CD1c-positive myeloid dendritic cell (primary cell): ENCODE results near the gene SNX9.

Source experiments
- DNase-seq: peaks from one replicate; pipeline ENCODE4 v3.0.0-alpha.2; 2016; ENCODE audit errors: extremely low spot score

SNX9 gene

DNA sequence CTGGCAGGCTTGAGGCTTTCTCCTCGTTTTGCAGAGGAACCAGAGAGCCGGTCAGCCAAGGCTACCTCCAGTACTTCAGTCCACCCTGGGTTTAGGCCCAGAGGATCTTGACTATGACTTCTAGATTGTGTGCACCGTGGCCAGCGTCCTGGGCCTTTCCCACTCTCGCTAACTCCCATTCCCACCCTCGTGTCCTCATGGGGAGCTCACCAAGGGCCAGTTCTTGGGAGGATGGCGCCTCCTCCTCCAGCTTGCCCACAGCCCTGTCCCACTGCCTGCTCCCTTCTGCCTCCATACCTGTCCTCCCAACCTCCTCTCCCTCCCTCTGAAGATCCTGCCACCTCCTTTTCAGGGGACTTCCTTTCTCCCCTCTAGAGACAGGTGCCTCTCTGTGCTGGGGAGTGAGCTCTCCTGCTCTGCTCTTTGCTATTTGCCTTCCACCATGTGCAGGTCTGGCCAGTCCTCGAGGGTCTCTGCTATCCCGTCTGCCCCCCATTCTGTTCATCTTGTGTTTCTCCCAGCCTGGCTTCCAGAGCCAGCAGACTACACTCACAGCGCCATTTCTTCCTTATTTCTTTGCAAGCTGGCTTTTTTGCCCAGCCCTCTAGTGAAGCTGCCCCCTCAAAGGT is 154.2 kb downstream of the SNX9 start:
- DNase-seq: no peak

DNA sequence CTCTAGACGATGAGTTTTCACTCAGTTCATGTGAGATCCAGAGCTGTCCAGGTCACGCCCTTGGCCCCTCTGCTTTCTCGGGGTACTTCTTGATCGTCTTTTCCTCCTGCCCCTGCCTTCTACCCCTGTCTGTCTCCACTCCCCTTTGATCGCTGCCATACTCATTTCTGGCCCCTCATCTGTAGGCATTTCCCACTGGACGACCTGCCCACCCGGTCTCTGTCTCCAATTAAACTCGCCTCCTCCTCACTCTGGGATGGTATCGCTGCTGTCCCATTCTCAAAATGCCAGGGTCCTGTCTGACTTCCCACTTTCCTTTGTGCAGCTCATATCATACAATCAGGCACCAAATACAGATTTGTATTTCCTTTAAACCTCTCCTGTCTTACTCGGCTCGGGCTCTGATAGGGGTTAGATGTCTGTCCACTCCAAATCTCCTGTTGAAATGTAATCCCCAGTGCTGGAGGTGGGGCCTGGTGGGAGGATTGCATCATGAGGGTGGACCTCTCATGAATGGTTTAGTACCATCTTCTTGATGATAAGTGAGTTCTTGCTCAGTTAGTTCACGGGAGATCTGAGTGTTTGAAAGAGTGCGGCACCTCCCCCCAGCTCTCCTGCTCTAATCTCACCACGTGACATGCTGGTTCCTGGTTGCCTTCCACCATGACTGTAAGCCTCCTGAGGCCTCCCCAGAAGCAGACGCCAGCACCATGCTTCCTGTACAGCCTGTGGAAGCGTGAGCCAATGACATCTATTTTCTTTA is 155.2 kb downstream of the SNX9 start:
- no peak for DNase-seq

DNA sequence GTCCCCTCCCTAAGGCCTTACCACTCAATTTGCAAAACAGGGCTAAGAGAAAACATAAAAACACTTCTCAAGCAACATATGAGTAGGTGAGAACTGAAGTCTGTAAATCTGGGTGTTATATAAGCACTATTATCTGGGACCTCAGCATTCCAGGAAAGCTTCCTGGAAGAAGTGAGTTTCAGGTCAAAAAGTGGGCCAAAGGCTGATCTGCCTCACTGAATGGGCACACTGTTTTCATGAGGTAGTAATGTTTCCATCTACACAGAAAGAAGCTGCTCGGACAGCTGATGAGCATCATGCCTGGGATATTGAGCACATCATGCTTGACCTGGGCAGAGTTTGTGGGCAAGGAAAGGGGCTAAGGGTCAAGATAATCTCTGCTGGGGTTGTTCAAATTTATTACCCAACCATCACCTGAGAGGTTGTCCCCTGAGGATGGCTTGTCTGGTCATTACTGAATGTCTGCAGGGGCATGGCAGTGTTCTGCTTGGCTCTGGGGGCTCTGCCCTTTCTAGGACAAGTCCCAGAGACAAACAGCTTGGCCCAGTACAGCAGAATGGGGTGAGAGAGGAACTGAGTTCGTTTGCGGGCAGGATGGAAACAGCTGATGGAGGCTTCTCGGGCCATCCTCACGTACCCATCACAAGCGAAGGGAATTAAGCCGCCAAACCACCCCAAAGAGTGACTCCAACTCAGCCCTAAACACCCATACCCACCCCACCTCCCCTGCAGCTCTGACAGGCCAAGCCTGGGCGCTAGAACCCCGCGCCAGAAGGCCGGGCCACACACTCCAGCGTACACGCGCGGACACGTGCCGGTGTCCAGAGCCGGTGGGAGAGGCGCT is 157.5 kb downstream of the SNX9 start:
- DNase-seq: no peak

DNA sequence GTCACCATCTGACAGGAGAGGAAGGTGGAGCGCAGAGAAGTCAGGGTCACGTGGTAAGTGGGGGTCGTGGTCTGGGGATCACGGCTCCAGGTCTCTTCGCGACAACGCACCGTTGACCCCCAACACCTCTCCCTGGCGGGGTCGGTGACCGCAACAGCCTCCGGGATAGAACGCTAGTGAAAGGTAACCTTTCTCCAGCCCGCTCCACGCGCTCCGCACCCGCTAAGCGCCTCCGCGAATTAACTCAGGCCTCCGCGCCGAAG is 158.0 kb downstream of the SNX9 start:
- DNase-seq: no peak

DNA sequence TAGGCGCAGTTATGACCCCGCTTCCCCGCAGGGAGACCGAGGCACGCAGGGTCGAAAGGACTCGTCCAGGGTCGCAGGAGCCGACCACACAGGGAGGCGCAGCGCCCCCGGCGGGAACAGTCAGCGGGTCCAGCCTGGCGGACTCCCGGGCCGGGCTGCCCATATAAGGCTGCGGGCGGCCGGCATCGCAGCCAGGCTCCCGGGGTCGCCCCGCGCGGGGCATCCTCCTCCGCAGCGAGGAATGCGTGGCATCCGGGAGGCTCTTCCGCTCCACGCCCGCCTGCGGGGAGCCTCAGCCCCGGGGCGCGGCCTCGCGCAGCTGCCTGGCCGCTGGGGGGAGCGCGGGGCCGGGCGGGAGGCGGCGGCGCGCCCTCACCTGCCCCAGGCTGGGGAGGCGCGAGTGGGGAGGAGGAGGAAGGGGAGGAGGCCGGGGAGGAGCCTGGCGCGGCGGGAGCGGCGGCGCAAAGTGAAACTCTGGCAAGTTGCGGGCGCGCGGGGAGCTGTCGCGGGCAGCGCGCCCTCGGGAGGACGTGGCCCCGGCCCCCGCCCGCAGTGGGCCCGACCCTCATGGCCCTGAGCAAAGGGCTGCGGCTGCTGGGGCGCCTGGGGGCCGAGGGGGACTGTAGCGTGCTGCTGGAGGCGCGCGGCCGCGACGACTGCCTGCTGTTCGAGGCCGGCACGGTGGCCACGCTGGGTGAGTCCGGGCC is 158.5 kb downstream of the SNX9 start, which contains the start of gene SYNJ2:
Gene SYNJ2, plus strand, starts transcription at position 469 of the 707 bp plus-strand sequence. Its CDS starts 99 bp downstream, at position 568.
- DNase-seq: peak; percentile 78

DNA sequence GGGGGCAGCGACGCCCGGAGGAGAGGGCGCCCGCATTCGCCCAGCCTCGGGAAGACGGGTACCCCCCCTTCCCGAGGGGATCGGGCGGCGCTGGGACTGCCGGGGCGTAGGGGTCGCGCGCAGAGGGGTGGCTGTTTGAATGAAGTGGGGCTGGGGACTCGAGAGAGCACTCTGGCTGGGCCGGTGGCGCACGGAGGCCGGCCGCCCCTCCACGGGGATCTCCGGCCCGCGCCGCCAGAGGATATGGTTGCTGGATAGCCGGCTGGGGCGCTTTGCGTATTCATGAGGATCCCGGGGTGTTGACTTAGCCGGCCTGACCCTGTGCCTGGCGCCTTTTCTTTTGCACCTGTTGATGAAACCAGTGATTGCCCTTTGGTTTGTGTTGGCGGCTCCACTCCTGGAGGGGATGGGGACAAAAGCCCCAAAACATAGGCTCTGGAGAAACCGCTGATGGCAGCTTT is 159.1 kb downstream of the SNX9 start:
- no peak for DNase-seq

DNA sequence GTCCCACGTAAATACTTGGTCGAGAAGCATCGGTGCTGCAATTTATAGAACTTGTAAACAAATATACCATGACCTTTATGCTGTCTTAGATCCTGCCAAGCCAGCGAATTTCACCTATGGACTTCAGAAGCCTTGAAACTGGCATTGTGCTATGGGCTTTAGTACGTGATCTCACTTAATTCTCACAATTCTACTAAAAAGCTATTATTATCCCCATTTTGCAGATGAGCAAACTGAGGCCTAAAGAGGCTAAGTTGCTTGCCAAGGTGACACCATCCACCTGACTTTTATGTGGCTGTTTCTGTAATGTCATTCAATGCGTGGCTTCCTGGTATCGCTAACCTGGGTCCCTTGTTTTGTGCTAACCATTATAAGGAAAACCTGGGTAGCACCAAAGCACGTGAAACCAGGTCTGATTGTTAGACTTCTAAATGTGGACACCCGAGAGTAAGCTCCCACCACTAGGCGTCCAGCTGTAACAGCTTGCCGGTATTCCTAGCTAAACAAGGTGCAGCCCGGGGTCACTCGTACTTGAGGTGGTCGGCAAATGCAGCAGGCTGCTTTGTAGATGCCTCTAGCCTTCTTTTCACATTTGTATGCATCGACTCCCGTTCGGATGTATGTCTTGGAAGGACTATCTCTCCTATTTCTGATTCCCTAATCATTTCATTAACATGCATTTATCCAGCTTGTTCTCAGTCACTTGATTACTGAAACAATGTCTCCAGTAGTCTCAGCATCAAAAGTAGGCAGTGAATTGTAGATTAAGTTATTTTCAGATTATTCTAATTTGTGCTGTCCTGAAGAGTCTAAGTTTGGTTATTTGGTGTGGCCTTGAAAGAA is 159.7 kb downstream of the SNX9 start:
- no peak for DNase-seq

DNA sequence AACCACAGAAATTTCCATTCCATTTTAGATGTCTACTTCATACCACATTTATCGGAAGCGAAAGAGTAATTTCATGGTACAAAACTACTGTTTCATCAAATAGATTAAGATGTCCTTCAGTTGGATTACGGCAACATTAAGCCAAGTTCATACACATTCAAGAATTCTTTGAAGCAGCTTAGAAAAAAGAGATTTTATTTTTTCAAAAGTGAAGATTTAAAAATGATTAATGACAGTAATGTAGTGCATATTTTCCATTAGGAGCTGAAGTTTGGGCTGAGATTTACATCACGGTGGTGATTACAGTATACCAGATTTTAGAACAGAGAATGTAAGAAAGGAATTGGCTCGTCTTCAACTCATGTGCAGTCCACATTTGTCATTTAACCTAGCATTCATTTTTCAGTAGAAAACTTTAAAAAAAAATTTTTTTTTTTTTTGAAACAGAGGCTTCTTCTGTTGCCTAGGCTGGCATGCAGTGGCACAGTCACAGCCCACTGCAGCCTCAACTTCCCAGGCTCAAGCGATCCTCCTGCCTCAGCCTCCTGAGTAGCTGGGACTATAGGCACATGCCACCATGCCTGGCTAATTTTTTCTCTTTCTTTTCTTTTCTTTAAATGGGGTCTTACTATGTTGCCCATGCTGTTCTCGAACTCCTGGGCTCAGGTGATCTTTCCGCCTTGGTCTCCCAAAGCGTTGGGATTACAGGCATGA is 160.5 kb downstream of the SNX9 start:
- DNase-seq: no peak

DNA sequence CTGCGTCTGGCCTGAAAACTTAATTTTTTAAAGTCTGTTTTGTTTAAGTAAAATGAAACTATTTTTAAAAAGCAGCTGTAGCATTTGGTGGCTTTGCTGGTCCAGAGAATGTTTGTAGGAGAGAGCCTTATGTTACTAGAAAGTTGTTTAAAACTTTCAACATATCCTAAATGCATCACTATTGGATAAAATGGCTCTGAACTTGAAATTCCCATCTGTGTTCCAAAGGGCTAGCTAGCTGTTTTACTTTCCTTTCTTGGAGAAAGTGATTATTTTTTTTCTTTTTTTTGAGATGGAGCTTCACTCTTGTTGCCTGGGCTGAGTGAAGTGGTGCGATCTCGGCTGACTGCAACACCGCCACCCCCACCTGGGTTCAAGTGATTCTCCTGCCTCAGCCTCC is 161.1 kb downstream of the SNX9 start:
- no peak for DNase-seq

DNA sequence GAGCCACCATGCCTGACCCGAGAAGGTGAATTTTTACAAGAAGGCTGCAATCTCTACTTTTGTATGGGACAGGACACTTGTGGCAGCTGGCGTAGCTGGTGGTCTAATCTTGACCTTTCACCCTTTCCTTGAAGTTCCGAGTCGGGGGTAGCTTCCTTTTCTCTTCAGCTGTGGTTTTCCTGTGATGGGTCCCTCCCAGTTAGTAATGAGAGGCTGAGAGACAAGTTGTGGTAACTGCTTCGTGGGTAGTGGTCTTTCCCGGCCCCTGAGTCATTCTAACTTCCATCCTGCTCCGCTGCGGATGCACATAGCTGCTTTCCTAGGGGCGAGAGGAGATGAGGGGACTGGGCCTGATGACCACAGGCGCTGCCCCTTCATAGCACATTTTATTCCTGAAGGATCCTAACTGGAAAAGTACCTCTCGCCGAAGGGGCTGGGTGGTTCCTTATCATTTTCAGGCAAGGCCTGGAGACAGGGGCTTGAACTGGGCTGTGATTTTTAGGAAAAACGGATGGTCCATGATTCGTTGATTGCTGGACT is 161.7 kb downstream of the SNX9 start:
- peak; percentile 33 for DNase-seq

DNA sequence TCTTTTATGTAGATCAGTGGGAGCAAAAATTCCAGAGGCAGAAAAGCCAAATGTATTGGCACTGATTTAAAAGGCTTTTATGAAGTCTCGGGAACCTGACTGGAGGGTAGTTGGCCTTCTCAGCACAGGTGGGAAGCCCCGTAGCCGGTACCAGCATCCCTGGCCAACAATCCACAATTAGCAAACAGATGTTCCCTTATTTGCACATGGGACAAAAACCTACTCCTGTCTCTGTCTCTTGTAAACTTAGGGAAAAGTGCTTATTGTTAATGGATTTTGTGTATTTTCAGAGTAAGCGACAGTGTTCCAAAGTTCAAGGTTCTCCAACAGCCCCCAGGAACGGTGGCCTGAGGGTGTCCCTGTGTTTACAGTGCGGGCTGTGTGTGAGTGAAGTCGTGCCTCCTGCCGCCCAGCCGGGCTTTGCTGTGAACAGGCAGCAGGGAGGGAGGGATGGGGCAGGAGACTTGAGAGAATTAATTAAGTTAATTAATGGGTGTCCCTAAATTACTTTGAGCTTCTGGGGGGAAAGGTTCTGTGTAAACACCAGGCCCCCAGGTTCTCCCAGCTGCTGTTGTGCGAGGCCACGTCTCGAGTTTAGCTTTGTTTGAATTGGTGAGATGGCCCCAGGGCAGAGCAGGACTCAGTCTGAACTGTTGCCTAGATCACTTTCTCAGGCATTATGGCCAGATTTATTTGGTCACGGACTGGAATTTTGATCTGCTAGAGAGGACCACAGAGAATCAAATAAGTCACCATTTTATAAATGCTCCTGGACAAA is 162.5 kb downstream of the SNX9 start:
- DNase-seq: no peak

DNA sequence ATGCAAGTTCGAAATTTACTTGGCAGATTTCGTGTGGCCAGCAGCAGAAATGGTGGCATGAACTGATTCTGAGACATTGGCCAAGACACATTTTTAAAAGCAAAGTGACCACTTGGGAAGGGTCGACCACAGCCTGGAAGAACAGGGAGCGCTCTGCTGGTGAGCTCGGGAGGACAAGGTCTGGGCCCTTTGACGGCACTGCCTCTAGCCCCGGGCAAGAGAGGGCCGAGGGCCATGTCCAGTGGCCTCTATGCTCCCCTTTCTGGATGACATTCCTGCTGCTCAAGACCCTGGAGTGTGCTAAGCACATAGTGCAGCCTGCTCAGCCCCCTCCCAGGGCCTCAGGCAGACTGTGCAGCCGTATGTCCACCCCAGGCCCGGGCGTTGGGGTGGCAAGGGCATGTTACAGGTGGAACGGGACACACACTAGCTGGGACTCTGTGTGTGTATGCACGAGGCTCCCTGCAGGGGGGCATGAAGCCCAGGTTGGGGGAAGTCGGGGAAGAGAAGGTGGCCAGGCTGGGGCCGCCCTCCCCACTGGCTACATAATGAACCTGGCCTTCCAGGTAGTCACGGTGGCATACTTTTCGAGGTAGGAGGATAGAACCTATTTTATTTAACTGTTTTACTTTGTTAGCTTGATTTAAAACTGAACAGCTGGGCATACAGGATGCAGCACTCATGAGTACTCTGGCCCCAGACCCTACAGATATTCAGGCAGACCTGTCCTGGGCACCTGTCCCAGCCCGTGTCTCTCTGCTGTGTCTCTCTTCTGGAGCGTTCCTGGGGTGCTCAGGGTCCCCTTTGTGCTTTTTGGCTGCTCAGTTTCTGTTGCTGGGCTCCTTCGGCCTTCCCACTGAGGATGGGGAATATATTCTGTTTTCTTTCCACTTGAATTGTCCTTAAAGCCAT is 165.0 kb downstream of the SNX9 start:
- no peak for DNase-seq

DNA sequence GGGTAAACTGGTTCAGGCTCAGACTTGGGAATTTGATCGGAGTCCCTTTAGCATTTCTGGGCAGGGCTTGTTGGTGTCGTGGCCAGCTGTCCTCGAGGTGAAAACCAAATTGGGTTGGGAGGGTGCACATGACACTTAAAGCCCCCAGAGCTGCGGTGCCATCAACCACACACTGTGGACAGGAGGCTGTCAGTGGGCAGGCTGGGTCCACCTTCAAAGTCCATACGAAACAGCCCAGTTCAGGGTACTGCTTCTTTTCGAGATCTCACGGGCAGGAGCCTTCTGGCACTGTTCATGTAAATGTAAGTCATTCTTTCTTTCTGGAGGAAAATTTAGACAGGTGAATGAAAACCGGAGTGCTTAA is 165.6 kb downstream of the SNX9 start:
- no peak for DNase-seq

DNA sequence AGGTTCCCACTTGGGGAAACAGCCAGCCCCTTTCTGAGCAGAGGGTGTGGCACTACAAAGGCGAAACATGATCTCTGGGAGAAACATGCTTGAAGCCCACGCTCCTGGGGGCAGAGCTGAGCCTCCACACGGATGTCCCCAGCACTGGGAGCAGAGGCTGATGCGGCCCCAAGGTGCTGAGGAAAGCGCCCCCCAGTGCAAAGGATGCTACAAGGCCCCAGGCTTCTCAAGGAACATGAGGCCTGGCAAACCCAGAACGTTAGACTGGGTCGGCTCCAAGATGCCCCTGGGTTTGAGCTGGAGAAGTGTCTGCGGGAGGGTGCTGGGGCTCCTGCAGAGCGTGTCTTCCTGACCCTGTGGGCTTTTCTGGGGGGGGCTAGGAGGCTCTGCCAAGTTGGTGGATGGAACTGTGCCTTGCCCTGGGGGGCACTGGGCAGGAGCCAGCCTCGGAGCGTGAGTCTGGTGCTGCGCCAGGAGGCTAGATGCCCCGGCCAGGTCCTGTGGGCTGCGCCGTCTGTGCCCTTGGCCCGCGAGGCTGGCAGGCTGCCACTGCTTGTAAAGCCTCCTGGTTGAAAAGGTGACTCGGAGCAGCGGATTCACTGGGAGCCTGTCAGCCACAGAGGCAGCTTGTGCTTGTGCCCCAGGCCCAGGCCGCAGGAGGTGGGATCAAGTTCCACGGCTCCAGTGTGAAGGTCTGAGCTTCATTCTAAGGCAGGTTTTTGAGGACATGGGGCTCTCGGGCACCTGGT is 166.7 kb downstream of the SNX9 start:
- no peak for DNase-seq

DNA sequence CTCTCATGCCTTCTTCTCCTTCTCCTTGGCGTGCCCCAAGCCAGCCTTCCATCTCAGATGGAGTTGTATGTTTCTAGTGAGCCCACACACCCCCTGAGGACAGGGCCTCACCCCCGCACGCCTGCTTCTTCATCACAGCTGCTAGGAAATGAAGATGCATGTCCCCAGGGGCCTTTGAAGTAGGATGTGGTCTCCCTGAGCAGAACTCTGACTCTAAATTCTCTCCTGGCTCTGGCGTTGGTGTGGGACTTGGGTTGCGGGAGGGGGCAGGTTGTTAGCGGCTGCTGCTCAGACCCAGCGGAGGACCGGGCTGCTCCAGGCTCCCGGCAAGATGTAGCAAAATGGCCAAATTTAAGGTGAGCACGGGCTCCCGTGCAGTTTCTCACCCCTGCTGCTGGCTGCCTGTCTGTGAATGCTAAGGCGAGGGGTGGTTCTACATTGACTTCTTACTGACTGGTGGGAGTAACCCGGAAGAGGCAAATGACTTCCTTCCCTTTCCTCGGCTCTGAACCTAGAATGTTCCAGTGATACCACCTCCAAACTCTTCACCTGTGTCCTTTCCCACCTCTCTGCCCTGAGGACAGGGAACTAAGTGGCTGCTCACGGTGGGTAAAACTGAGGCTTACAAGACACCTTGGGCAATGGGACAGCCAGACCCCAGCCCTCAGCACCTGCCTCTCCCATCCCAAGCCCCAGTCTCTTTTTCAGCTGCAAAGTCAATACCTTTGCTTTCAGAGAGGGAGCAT is 167.4 kb downstream of the SNX9 start:
- DNase-seq: no peak

DNA sequence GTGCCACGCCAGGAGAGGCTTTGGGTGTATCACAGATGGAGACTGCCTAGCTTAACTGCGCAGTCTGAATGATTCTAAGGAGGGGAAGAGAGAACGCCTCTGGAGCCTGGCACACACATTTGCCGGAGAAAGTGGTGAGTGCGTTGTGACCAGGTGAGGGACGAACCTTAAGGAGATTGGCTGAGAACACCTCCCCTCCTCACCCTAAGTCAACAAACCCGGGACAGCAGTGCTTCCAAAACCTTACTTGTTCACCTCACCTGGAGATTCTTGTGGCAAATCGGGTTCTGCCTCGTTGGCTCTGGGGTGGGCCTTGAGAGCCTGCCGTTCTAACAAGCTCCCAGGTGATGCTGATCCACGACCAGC is 168.0 kb downstream of the SNX9 start:
- no peak for DNase-seq

DNA sequence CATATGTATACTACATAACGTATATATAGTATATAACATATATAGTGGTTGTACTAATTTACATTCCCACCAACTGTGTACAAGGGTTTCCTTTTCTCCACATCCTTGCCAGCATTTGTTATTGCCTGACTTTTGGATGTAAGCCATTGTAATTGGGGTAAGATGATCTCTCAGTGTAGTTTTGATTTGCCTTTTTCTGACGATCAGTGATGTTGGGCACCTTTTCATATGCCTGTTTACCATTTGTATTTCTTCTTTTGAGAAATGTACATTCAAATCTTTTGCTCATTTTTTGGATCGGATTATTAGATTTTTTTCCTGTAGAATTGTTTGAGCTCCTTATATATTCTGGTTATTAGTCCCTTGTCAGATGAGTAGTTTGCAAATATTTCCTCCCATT is 170.0 kb downstream of the SNX9 start:
- DNase-seq: no peak
